ENCODE results near the gene REX1BD. TPM values are rescaled to one million over a fixed set of nuclear protein-coding genes. Genes with fewer than 3 reads are reported as not detected.

The REX1BD gene
- total RNA-seq, 1 experiment from 2014 or later: 72.3 TPM

DNA sequence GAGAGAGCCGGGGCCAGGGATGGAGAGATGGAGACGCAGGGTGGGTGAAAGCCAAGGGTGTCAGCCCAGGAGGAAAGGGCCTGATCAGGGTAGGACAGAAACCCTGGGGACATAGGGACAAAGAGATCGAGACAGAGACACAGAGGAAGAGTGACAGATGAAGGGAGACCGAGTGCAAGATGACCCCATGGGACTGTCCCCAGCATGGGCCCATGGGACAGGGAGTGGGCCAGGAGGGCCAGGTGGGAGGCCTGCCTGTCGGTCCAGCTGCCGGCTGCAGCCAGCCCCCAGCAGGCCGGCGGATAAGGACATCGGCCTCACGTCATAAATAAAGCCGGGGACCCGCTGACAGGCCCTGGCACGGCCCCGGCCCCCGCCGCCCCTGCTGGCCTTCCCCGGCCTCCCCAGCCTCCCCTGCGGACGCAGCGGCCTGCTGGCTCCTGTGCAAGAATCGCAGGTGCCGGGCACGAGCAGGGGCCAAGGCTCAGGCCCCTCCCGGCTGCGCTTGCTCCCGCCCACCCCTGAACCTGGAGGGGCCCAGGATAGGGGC is 6.3 kb downstream of the REX1BD start:
- DNase-seq: no peak
- WGBS (ENCODE audit: extremely low coverage, insufficient read length, low lambda C conversion rate): no CpG with 5 or more reads among the region's 26 CpGs
- no peaks in the 10 kb centered on the region for H3K9me3 ChIP-seq (ENCODE audit: control insufficient read depth, low read depth, low read length)
- no peaks in the 10 kb centered on the region for H3K79me1 ChIP-seq (ENCODE audit: insufficient read depth, low read depth, low read length, poor library complexity, severe bottlenecking)
- Mint-ChIP-seq H3K9me3 (no peaks in the 10 kb centered on the region; a peak in 1 of 5 replicates), H3K36me3 (ENCODE audit: insufficient read depth in 1 of 3, low read depth in 3 of 3) (peaks cover 3 to 16% (median 5%) of the 10 kb centered on the region in 3 experiments; a peak in 5 of 7 replicates), H3K27me3 (ENCODE audit: low read depth) (peaks cover 28% of the 10 kb centered on the region), H3K27ac (peak overlapping the region; percentile 41 to 74 (median 73); a peak in 6 of 7 replicates), H3K4me3 (peak overlapping the region; percentile 56 to 82), H3K4me1 (peaks cover 37 to 47% of the 10 kb centered on the region in 2 experiments)
- no peak overlapping the region for H3K27ac ChIP-seq (ENCODE audit: insufficient read length, low read depth, low read length)
- H3K14ac ChIP-seq (ENCODE audit: insufficient read depth, low read length): no peak overlapping the region
- no peak overlapping the region for H2AFZ ChIP-seq (ENCODE audit: low read length)
- no peak overlapping the region for H3K9ac ChIP-seq (ENCODE audit: extremely low read depth, insufficient read length, low read length)
- H3K79me2 ChIP-seq (ENCODE audit: insufficient read depth, low read length): no peaks in the 10 kb centered on the region
- no peak overlapping the region for H2BK15ac ChIP-seq (ENCODE audit: low read depth, low read length)
- H2BK12ac ChIP-seq (ENCODE audit: insufficient read length, low read depth, low read length): no peak overlapping the region
- peaks cover 8% of the 10 kb centered on the region; the same call in 1 of the 2 replicates for H3K4me1 ChIP-seq (ENCODE audit: insufficient read depth, low read length)
- H2BK120ac ChIP-seq (ENCODE audit: low read depth, low read length, poor library complexity, severe bottlenecking): no peak overlapping the region
- H4K8ac ChIP-seq (replicated peaks; ENCODE audit: insufficient read length, low read depth, low read length): no peak overlapping the region
- H2AK5ac ChIP-seq (ENCODE audit: insufficient read length, low read length): no peak overlapping the region
- no peak overlapping the region for H3K4ac ChIP-seq (ENCODE audit: low read depth, low read length)
- no peak overlapping the region for H3K56ac ChIP-seq (ENCODE audit: insufficient read length, low read depth, low read length)
- H3K18ac ChIP-seq (ENCODE audit: insufficient read length, low read depth, low read length): peak overlapping the region; percentile 14
- no peak overlapping the region for H4K5ac ChIP-seq (ENCODE audit: insufficient read length, low read depth, low read length)
- no peak overlapping the region for H3T11ph ChIP-seq (ENCODE audit: low read length)
- TF ChIP-seq CTCF (conservative IDR thresholded peaks at IDR 0.05): no peak
- no peak overlapping the region for H4K91ac ChIP-seq (ENCODE audit: insufficient read length, low read depth, low read length)
- H3K27me3 ChIP-seq (ENCODE audit: insufficient read depth, low read length): no peaks in the 10 kb centered on the region
- peak overlapping the region; percentile 77 for H3K4me2 ChIP-seq (ENCODE audit: insufficient read depth, insufficient read length, low read length)
- no peak overlapping the region for H2BK20ac ChIP-seq (ENCODE audit: low read depth, low read length, poor library complexity, severe bottlenecking)
- no peaks in the 10 kb centered on the region for H4K20me1 ChIP-seq (ENCODE audit: control insufficient read depth, insufficient read depth, insufficient read length)
- H3K23me2 ChIP-seq (ENCODE audit: insufficient read length, low read depth, low read length, poor library complexity, severe bottlenecking): peaks cover 16% of the 10 kb centered on the region
- no peak overlapping the region for H3K23ac ChIP-seq (ENCODE audit: insufficient read length, low read depth, low read length)
- H2BK5ac ChIP-seq (ENCODE audit: insufficient read length, low read length): no peak overlapping the region

Data from H9 (cell line).